Measurements from ENCODE around the gene INSRR.

GRCh38 chr1:156833603-156834002 lies 25.3 kb downstream of the INSRR start:
- no peak for TF ChIP-seq TEAD4 (IDR thresholded peaks at IDR 0.05)
- no peak for TF ChIP-seq FOXM1 (IDR thresholded peaks at IDR 0.05; ENCODE audit: borderline replicate concordance, low read depth)
- no peak for TF ChIP-seq TAF1 (IDR thresholded peaks at IDR 0.05; ENCODE audit: low read depth)
- TF ChIP-seq RAD21 (IDR thresholded peaks at IDR 0.05; ENCODE audit: low read depth): no peak
- no peak for TF ChIP-seq REST (IDR thresholded peaks at IDR 0.05; ENCODE audit: low read depth)
- TF ChIP-seq YY1 (IDR thresholded peaks at IDR 0.05; ENCODE audit: low read depth): no peak
- TF ChIP-seq, protein P1, sequence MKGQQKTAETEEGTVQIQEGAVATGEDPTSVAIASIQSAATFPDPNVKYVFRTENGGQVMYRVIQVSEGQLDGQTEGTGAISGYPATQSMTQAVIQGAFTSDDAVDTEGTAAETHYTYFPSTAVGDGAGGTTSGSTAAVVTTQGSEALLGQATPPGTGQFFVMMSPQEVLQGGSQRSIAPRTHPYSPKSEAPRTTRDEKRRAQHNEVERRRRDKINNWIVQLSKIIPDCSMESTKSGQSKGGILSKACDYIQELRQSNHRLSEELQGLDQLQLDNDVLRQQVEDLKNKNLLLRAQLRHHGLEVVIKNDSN (IDR thresholded peaks at IDR 0.05): no peak
- no peak for TF ChIP-seq TCF12 (IDR thresholded peaks at IDR 0.05; ENCODE audit: low read depth)
- TF ChIP-seq, protein P2, sequence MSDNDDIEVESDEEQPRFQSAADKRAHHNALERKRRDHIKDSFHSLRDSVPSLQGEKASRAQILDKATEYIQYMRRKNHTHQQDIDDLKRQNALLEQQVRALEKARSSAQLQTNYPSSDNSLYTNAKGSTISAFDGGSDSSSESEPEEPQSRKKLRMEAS (IDR thresholded peaks at IDR 0.05): no peak
- no peak for TF ChIP-seq EP300 (IDR thresholded peaks at IDR 0.05; ENCODE audit: borderline replicate concordance)
- no peak for TF ChIP-seq CREB1 (IDR thresholded peaks at IDR 0.05; ENCODE audit: low read depth)
